Choroid plexus epithelial cell (primary cell): ENCODE results near the gene RNF138.

ENCODE experiments used
- DNase-seq: peaks from one replicate; pipeline ENCODE4 v3.0.0-alpha.2; 2010; ENCODE audit warnings: low read depth
- H3K4me3 ChIP-seq: 2 replicates; pipeline ENCODE4 v1.5.1; 2011; ENCODE audit warnings: low read depth, mild to moderate bottlenecking, control low read depth, low read length, moderate library complexity
- CTCF ChIP-seq: conservative IDR thresholded peaks from 2 replicates; pipeline ENCODE4 v1.5.1; 2011; ENCODE audit warnings: low read depth, mild to moderate bottlenecking, control low read depth, inconsistent platforms, low read length, moderate library complexity

RNF138 gene

GRCh38 chr18:32095900-32096229 is 4.2 kb downstream of the RNF138 start:
- no peak overlapping the region for H3K4me3 ChIP-seq
- no peak for TF ChIP-seq CTCF

GRCh38 chr18:32096946-32097345 is 5.3 kb downstream of the RNF138 start:
- TF ChIP-seq CTCF = no peak
- no peak for DNase-seq
- H3K4me3 ChIP-seq = no peak overlapping the region

More at GRCh38 chr18:32095900-32096229, 4.2 kb downstream of the RNF138 start:
- no peak for DNase-seq

GRCh38 chr18:32104516-32104915 is 12.8 kb downstream of the RNF138 start:
- TF ChIP-seq CTCF = no peak
- DNase-seq = no peak
- H3K4me3 ChIP-seq = no peak overlapping the region

- no peak for DNase-seq
- no peak overlapping the region for H3K4me3 ChIP-seq
- no peak for TF ChIP-seq CTCF
These were observed 18.3 kb downstream of the RNF138 start for GRCh38 chr18:32110005-32110404.

- no peak for TF ChIP-seq CTCF
- no peak for DNase-seq
- H3K4me3 ChIP-seq = no peak overlapping the region
These were observed 20.0 kb downstream of the RNF138 start for GRCh38 chr18:32111706-32112105.

GRCh38 chr18:32112826-32113225 is 21.2 kb downstream of the RNF138 start:
- H3K4me3 ChIP-seq = no peak overlapping the region
- no peak for DNase-seq
- TF ChIP-seq CTCF = no peak

GRCh38 chr18:32114293-32114942 is 22.7 kb downstream of the RNF138 start:
- H3K4me3 ChIP-seq = no peak overlapping the region
- no peak for DNase-seq
- no peak for TF ChIP-seq CTCF
